GM12873 (cell line): Measurements from ENCODE around the gene ZNF620.

Experiments used
- TF ChIP-seq, protein P1 (sequence below): IDR thresholded peaks from 2 replicates; pipeline ENCODE4 v1.5.1; 2012; ENCODE audit warnings: low read depth, mild to moderate bottlenecking, moderate library complexity, low read length, control low read depth; ENCODE audit not compliant: insufficient read depth; ENCODE audit errors: missing control alignments

ZNF620 gene

GRCh38 chr3:40511031-40511718, 5.3 kb downstream of the ZNF620 start:
- TF ChIP-seq, protein P1, sequence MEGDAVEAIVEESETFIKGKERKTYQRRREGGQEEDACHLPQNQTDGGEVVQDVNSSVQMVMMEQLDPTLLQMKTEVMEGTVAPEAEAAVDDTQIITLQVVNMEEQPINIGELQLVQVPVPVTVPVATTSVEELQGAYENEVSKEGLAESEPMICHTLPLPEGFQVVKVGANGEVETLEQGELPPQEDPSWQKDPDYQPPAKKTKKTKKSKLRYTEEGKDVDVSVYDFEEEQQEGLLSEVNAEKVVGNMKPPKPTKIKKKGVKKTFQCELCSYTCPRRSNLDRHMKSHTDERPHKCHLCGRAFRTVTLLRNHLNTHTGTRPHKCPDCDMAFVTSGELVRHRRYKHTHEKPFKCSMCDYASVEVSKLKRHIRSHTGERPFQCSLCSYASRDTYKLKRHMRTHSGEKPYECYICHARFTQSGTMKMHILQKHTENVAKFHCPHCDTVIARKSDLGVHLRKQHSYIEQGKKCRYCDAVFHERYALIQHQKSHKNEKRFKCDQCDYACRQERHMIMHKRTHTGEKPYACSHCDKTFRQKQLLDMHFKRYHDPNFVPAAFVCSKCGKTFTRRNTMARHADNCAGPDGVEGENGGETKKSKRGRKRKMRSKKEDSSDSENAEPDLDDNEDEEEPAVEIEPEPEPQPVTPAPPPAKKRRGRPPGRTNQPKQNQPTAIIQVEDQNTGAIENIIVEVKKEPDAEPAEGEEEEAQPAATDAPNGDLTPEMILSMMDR, result no peak

DNA sequence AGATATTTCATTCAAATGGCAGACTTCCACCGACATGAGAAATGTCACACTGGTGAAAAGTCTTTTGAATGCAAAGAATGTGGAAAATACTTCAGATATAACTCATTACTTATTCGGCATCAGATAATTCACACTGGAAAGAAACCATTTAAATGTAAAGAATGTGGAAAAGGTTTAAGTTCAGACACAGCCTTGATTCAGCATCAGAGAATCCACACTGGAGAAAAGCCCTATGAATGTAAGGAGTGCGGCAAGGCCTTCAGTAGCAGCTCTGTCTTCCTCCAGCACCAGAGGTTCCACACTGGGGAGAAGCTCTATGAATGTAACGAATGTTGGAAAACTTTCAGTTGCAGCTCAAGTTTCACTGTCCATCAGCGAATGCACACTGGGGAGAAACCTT, 10.4 kb downstream of the ZNF620 start:
- TF ChIP-seq, protein P1, result no peak

DNA sequence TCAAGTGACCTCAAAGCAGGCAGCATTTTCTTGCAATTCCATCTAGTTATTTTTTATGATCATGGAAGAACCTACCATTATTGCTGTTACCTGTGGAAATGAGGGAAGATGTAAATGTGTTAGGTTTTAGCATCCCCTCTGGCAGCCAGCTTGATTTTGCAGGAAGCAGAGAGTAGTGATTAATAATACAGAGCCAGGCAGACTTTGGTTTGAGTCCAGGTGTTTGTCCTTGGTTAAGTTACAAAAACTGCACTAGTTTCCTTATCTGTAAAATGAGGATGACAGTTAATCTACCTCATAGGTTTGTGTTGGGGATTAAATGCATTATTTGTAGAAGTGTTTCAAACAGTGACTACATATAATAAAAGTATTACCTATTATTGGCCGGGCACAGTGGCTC, 12.2 kb downstream of the ZNF620 start:
- TF ChIP-seq, protein P1, result no peak

- TF ChIP-seq, protein P1, result no peak
These were observed 13.0 kb downstream of the ZNF620 start for GRCh38 chr3:40518848-40519247.

DNA sequence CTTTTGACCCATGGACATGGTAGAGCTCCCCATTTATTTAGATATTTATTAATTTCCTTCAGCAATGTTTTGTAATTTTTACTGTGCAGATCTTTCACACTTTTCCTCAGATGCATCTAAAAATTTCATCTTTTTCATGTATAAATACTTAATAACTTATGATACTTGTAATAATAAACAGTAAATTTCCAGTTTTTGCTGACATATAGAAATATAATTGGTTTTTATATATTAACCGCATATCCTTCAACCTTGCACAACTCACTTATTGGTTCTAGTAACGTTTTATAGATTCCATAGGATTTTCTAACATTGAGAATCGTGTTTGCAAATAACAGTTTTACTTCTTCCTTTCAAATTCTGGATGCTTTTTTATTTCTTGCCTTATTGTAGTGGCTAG, 15.4 kb downstream of the ZNF620 start:
- TF ChIP-seq, protein P1, result no peak

- TF ChIP-seq, protein P1, result no peak
These were observed 17.9 kb downstream of the ZNF620 start for GRCh38 chr3:40523781-40524180.

DNA sequence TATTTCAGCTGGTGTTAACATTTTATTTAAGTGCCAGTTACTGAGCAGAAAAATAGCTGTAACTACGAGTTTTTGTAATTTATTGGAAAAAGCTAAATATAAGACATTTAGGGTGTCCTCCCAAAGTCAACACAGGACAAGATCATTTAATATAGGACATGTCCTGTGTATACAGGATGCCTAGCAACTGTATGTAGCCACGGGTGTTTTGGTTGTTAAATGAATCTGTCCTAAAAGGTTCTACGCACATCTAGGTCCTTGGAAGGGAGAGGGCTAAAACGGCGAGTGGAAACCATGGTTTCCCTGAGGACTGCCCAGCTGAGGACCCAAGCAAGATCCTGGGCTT, 18.4 kb downstream of the ZNF620 start:
- TF ChIP-seq, protein P1, result no peak
